K562 (cell line): Measurements from ENCODE around the gene MPND. TPM values are rescaled to one million over a fixed set of nuclear protein-coding genes. Genes with fewer than 3 reads are reported as not detected.
A peak's percentile ranks its signal among the peaks of the same experiment; 100 is the strongest.

ENCODE experiments used
- BDP1 ChIP-seq: IDR thresholded peaks from 3 replicates; pipeline ENCODE4 v1.6.1; 2011; ENCODE audit not compliant: insufficient read length, insufficient read depth
- BHLHE40 ChIP-seq: IDR thresholded peaks from 2 replicates; pipeline ENCODE4 v1.6.1; 2011; ENCODE audit warnings: low read length, improper control_type of control experiment
- CBX8 ChIP-seq: fragments of 200-600 bp; sonication (generic); IDR thresholded peaks from 2 replicates; pipeline ENCODE4 v1.6.1; 2012; ENCODE audit warnings: borderline replicate concordance, mixed run types, low read depth, mild to moderate bottlenecking, moderate library complexity, mixed read lengths, low read length, control low read depth, inconsistent platforms; ENCODE audit not compliant: poor library complexity, severe bottlenecking; ENCODE audit errors: extremely low read depth
- CEBPB ChIP-seq: fragments of 450-650 bp; IDR thresholded peaks from 2 replicates; pipeline ENCODE4 v1.6.1; 2016; ENCODE audit warnings: missing genetic modification characterization, missing compliant biosample characterization
- CHD4 ChIP-seq: fragments of 200-600 bp; sonication (generic); IDR thresholded peaks from 3 replicates; pipeline ENCODE4 v1.6.1; 2012; ENCODE audit warnings: low read depth, mild to moderate bottlenecking, mixed read lengths, low read length, inconsistent platforms; ENCODE audit not compliant: insufficient read depth, insufficient replicate concordance, poor library complexity, severe bottlenecking
- ETV1 ChIP-seq: fragments of 450-650 bp; conservative IDR thresholded peaks from 2 replicates; pipeline ENCODE4 v1.6.1; 2016; ENCODE audit warnings: missing genetic modification characterization, control low read depth, low read depth, missing compliant biosample characterization
- KDM2B ChIP-seq: fragments of 250-450 bp; sonication (Bioruptor Pico); IDR thresholded peaks from 2 replicates; pipeline ENCODE4 v1.8.0; 2021; ENCODE audit warnings: mild to moderate bottlenecking, moderate library complexity
- L3MBTL2 ChIP-seq: fragments of 450-650 bp; IDR thresholded peaks from 2 replicates; pipeline ENCODE4 v1.6.1; 2016; ENCODE audit warnings: mild to moderate bottlenecking, moderate library complexity
- MED1 ChIP-seq: sonication (generic); formaldehyde crosslinking; IDR thresholded peaks from 2 replicates; pipeline ENCODE4 v1.8.1; 2023; ENCODE audit warnings: missing genetic modification reagents, borderline replicate concordance
- NONO ChIP-seq, 2 experiments: fragments of 200-400 bp in 1 of 2; fragments of 450-650 bp in 1 of 2; formaldehyde crosslinking in 1 of 2; IDR thresholded peaks; 2 replicates each; pipeline ENCODE4 v1.6.1; 2017; ENCODE audit warnings: low read depth in 2 of 2, mild to moderate bottlenecking in 2 of 2, moderate library complexity in 2 of 2, low read length in 1 of 2
- SRSF1 ChIP-seq: fragments of 200-400 bp; formaldehyde crosslinking; IDR thresholded peaks from 2 replicates; pipeline ENCODE4 v1.6.1; 2017; ENCODE audit warnings: mild to moderate bottlenecking, low read depth, low read length, moderate library complexity
- STAT5B ChIP-seq: fragments of 250-450 bp; sonication (Bioruptor Pico); IDR thresholded peaks from 2 replicates; pipeline ENCODE4 v1.8.0; 2021; ENCODE audit warnings: mild to moderate bottlenecking, inconsistent platforms
- VEZF1 ChIP-seq: fragments of 200-800 bp; sonication (Bioruptor generic); IDR thresholded peaks from 2 replicates; pipeline ENCODE4 v1.6.1; 2017; ENCODE audit warnings: missing genetic modification characterization, missing compliant biosample characterization
- ZBED1 ChIP-seq: IDR thresholded peaks from 2 replicates; pipeline ENCODE4 v1.6.1; 2014
- ZBTB34 ChIP-seq: fragments of 250-450 bp; sonication (Bioruptor Pico); IDR thresholded peaks from 2 replicates; pipeline ENCODE4 v1.8.0; 2021; ENCODE audit warnings: mild to moderate bottlenecking, moderate library complexity
- ZNF318 ChIP-seq, 2 experiments: fragments of 450-650 bp; IDR thresholded peaks; 2 replicates each; pipeline ENCODE4 v1.6.1; 2016; ENCODE audit warnings: mild to moderate bottlenecking in 2 of 2, borderline replicate concordance in 1 of 2, low read depth in 1 of 2, moderate library complexity in 1 of 2
- polyA plus RNA-seq, 8 experiments: library from polyadenylated mRNA; depleted of rRNA in 4 of 8; stranded (reverse) in 5 of 8; unstranded in 3 of 8; fragments of >200 nt; fragmentation: Nextera tagmentation in 2 of 8; fragmentation: Illumina TruSeq in 1 of 8; extraction: Ambion mirVana in 2 of 8; extraction: Trizol in 1 of 8; gene quantifications; 2 replicates each; pipeline versions ENCODE4 v1.2.1 to v1.2.3, GENCODE V29; 2011 to 2014; ENCODE audit warnings: inconsistent platforms in 1 of 8, missing spikeins in 1 of 8
- total RNA-seq, 7 experiments: library from RNA; depleted of rRNA in 6 of 7; stranded (reverse); fragments of >200 nt in 6 of 7; fragmentation: Illumina TruSeq in 2 of 7; extraction: Trizol in 2 of 7; gene quantifications; 2 replicates each; pipeline versions ENCODE4 v1.2.1 to v1.2.3, GENCODE V29; 2011 to 2021; ENCODE audit warnings: low replicate concordance in 1 of 7

Gene MPND
- total and polyA plus RNA-seq, 9 of the 15 experiments (the other 6 are each of a cell fraction or from before 2014, with no cell fraction given): 0.25 to 14.0 (median 3.9) TPM

GRCh38 chr19:4400135-4400936 is 57.0 kb downstream of the MPND start, which contains the start of gene SH3GL1 (continued):
- TF ChIP-seq NONO (IDR thresholded peaks at IDR 0.05; ENCODE audit: low read depth in 2 of 2, low read length in 1 of 2) (peak in 1 of 2 experiments; percentile 82; a peak in 1 of 4 replicates), STAT5B (CRISPR knock-in tag) (no peak), ZBED1 (no peak), BHLHE40 (peak; percentile 74), CHD4 (no peak), BDP1 (no peak), CBX8 (no peak), ETV1 (tag) (no peak; the same call in 1 of the 2 replicates), SRSF1 (no peak), MED1 (CRISPR knock-in tag) (no peak), CEBPB (no peak), L3MBTL2 (no peak), ZNF318 (IDR thresholded peaks at IDR 0.05; ENCODE audit: borderline replicate concordance in 1 of 2, low read depth in 1 of 2) (no peak), VEZF1 (CRISPR knock-in tag) (peak; percentile 98), KDM2B (CRISPR knock-in tag) (no peak), ZBTB34 (no peak)
